ENCODE results near the gene CARMIL1.
"Not testable (repeated sequence)": the region's sequence is repeated elsewhere in the genome, so short reads cannot be mapped to it uniquely, and the experiment has no call there.

CARMIL1 gene

GRCh38 chr6:25375125-25375524, 96.0 kb downstream of the CARMIL1 start:
- DNase-seq, result no peak

GRCh38 chr6:25377664-25378063, 98.5 kb downstream of the CARMIL1 start:
- DNase-seq, result no peak

GRCh38 chr6:25381077-25381476, 101.9 kb downstream of the CARMIL1 start:
- no peak for DNase-seq

GRCh38 chr6:25382476-25382875, 103.3 kb downstream of the CARMIL1 start:
- not testable (repeated sequence) for DNase-seq

- DNase-seq, result no peak
These were observed 105.1 kb downstream of the CARMIL1 start for GRCh38 chr6:25384234-25384633.

- no peak for DNase-seq
These were observed 105.8 kb downstream of the CARMIL1 start for GRCh38 chr6:25384967-25385366.

GRCh38 chr6:25387483-25387882, 108.3 kb downstream of the CARMIL1 start:
- no peak for DNase-seq

- DNase-seq, result no peak
These were observed 108.7 kb downstream of the CARMIL1 start for GRCh38 chr6:25387911-25388310.

GRCh38 chr6:25388776-25389175, 109.6 kb downstream of the CARMIL1 start:
- DNase-seq, result no peak

GRCh38 chr6:25389471-25389870, 110.3 kb downstream of the CARMIL1 start:
- no peak for DNase-seq

- no peak for DNase-seq
These were observed 113.2 kb downstream of the CARMIL1 start for GRCh38 chr6:25392372-25392771.

GRCh38 chr6:25395731-25396130, 116.6 kb downstream of the CARMIL1 start:
- no peak for DNase-seq

- DNase-seq, result no peak
These were observed 118.2 kb downstream of the CARMIL1 start for GRCh38 chr6:25397406-25397805.

- DNase-seq, result no peak
These were observed 120.7 kb downstream of the CARMIL1 start for GRCh38 chr6:25399885-25400284.

GRCh38 chr6:25401711-25402110, 122.5 kb downstream of the CARMIL1 start:
- no peak for DNase-seq

- no peak for DNase-seq
These were observed 123.0 kb downstream of the CARMIL1 start for GRCh38 chr6:25402125-25402524.

- DNase-seq, result no peak
These were observed 124.0 kb downstream of the CARMIL1 start for GRCh38 chr6:25403150-25403549.

GRCh38 chr6:25404091-25404490, 124.9 kb downstream of the CARMIL1 start:
- no peak for DNase-seq

- peak; percentile 31 to 51 for DNase-seq
These were observed 125.6 kb downstream of the CARMIL1 start for GRCh38 chr6:25404693-25405169.

- no peak for DNase-seq
These were observed 126.3 kb downstream of the CARMIL1 start for GRCh38 chr6:25405442-25405841.

- DNase-seq, result no peak
These were observed 128.3 kb downstream of the CARMIL1 start for GRCh38 chr6:25407431-25407830.

- DNase-seq, result peak; percentile 48 to 67
These were observed 130.9 kb downstream of the CARMIL1 start for GRCh38 chr6:25410102-25410501.

GRCh38 chr6:25411316-25411950, 132.3 kb downstream of the CARMIL1 start:
- DNase-seq, result no peak

GRCh38 chr6:25413207-25413905, 134.2 kb downstream of the CARMIL1 start:
- no peak for DNase-seq

GRCh38 chr6:25414168-25414567, 135.0 kb downstream of the CARMIL1 start:
- DNase-seq, result no peak

All from CD4-positive, alpha-beta T cell treated with Interferon alpha-2 for 1 hour (primary cell).